OCI-LY7 (cell line): ENCODE results near the gene KCNMB2. TPM values are rescaled to one million over a fixed set of nuclear protein-coding genes. Genes with fewer than 3 reads are reported as not detected.

Experiments used
- BruUV-seq: library from RNA; stranded (reverse); fragments of 400-500 nt; replicated peaks from 2 replicates; lab custom pipeline; 2021; lab: Mats Ljungman, UMichigan
- CTCF ChIA-PET: fragments of 300-600 bp; sonication (Branson Sonifier 250); formaldehyde crosslinking; loops from one replicate; lab custom pipeline; 2022; ENCODE audit warnings: antibody characterized with exemption; ENCODE audit not compliant: unreplicated experiment; lab: Charles Lee
- POLR2A ChIA-PET: fragments of 300-600 bp; sonication (Branson Sonifier 250); formaldehyde crosslinking; loops from one replicate; lab custom pipeline; 2022; ENCODE audit warnings: antibody characterized with exemption; lab: Charles Lee
- DNase-seq: peaks from one replicate; pipeline ENCODE4 v3.0.0-alpha.2; 2015; ENCODE audit warnings: low spot score
- H2AFZ ChIP-seq: fragments of 200-600 bp; sonication (generic), shearing (Covaris generic); 2 replicates; pipeline ENCODE4 v1.6.1; 2014; ENCODE audit warnings: mild to moderate bottlenecking, antibody characterized with exemption, low read length, moderate library complexity
- H3K27ac ChIP-seq: fragments of 200-600 bp; sonication (generic); 2 replicates; pipeline ENCODE4 v1.5.1; 2014; ENCODE audit warnings: mixed run types, low read depth, mild to moderate bottlenecking, moderate library complexity, low read length, inconsistent platforms; ENCODE audit not compliant: poor library complexity, severe bottlenecking
- H3K36me3 ChIP-seq: fragments of 200-600 bp; sonication (generic); 2 replicates; pipeline ENCODE4 v1.6.1; 2014; ENCODE audit warnings: mild to moderate bottlenecking, antibody characterized with exemption, low read length, moderate library complexity, mixed read lengths; ENCODE audit not compliant: insufficient read depth
- H3K4me1 ChIP-seq: fragments of 200-600 bp; sonication (generic); 2 replicates; pipeline ENCODE4 v1.5.1; 2014; ENCODE audit warnings: mild to moderate bottlenecking, low read length; ENCODE audit not compliant: insufficient read depth, poor library complexity, severe bottlenecking
- H3K4me2 ChIP-seq: fragments of 200-600 bp; sonication (generic); 2 replicates; pipeline ENCODE4 v1.6.1; 2014; ENCODE audit warnings: mild to moderate bottlenecking, low read length
- H3K4me3 ChIP-seq: fragments of 200-600 bp; sonication (generic); 2 replicates; pipeline ENCODE4 v1.5.1; 2014; ENCODE audit warnings: mild to moderate bottlenecking, low read depth, low read length; ENCODE audit not compliant: poor library complexity, severe bottlenecking
- H3K79me2 ChIP-seq: fragments of 200-600 bp; sonication (generic); 2 replicates; pipeline ENCODE4 v1.6.1; 2016; ENCODE audit warnings: low read depth, mild to moderate bottlenecking, low read length, moderate library complexity, mixed read lengths; ENCODE audit not compliant: insufficient read depth
- H3K9me2 ChIP-seq: fragments of 200-600 bp; sonication (generic); 2 replicates; pipeline ENCODE4 v1.6.1; 2016; ENCODE audit warnings: mild to moderate bottlenecking, low read length, mixed read lengths; ENCODE audit not compliant: insufficient read depth
- H3K9me3 ChIP-seq: fragments of 200-600 bp; sonication (generic); 2 replicates; pipeline ENCODE4 v1.6.1; 2014; ENCODE audit warnings: mild to moderate bottlenecking, mixed run types, low read length, mixed read lengths
- H4K20me1 ChIP-seq: fragments of 200-600 bp; sonication (generic); 2 replicates; pipeline ENCODE4 v1.6.1; 2014; ENCODE audit warnings: mild to moderate bottlenecking, antibody characterized with exemption, low read length, moderate library complexity, mixed read lengths; ENCODE audit not compliant: insufficient read depth
- CTCF ChIP-seq: fragments of 200-600 bp; sonication (generic); conservative IDR thresholded peaks from 2 replicates; pipeline ENCODE4 v1.5.1; 2014; ENCODE audit warnings: mild to moderate bottlenecking, antibody characterized with exemption, low read length, moderate library complexity, mixed read lengths
- EZH2phosphoT487 ChIP-seq: fragments of 200-600 bp; sonication (generic); IDR thresholded peaks from 2 replicates; pipeline ENCODE4 v1.6.1; 2018; ENCODE audit warnings: low read depth, borderline replicate concordance, mild to moderate bottlenecking, mixed run types, antibody characterized with exemption, low read length, moderate library complexity, mixed read lengths
- intact Hi-C: fragments of 100-400 bp; cut with micrococcal nuclease; formaldehyde crosslinking; loops from one replicate; pipeline ENCODE4 v1.10.0; 2022; ENCODE audit not compliant: unreplicated experiment
- total RNA-seq, 2 experiments: library from RNA; depleted of rRNA in 1 of 2; stranded (reverse); fragments of >200 nt in 1 of 2; shearing (Covaris generic) in 1 of 2; gene quantifications; 2 replicates each; pipeline ENCODE4 v1.2.3, GENCODE V29; 2014 to 2022

KCNMB2 gene
- total RNA-seq, 2 experiments from 2014 or later = not detected

GRCh38 chr3:178785961-178786360 is 249.7 kb downstream of the KCNMB2 start:
- Histone ChIP-seq H3K9me3 (no peaks in the 10 kb centered on the region), H4K20me1 (no peaks in the 10 kb centered on the region), H3K4me1 (no peaks in the 10 kb centered on the region), H2AFZ (no peak overlapping the region), H3K36me3 (no peaks in the 10 kb centered on the region), H3K9me2 (no peaks in the 10 kb centered on the region), H3K4me2 (no peak overlapping the region), H3K4me3 (no peak overlapping the region), H3K79me2 (no peaks in the 10 kb centered on the region), H3K27ac (no peak overlapping the region)
- no peak for DNase-seq
- BruUV-seq = no TSS peak
- POLR2A ChIA-PET = interaction anchor here (0.7 to 0.9 kb wide), 2 partner anchors 114 to 279 kb away, joined by 3 read pairs; no protein-coding TSS in a partner anchor
- CTCF ChIA-PET = no interaction called here
- TF ChIP-seq EZH2phosphoT487 = no peak
- intact Hi-C loops = no loop called here

- no peaks in the 10 kb centered on the region for H3K36me3 ChIP-seq
Observed at GRCh38 chr3:178787960-178788359, 251.7 kb downstream of the KCNMB2 start.

GRCh38 chr3:178794711-178795110 is 258.5 kb downstream of the KCNMB2 start:
- Histone ChIP-seq H3K4me2 (no peak overlapping the region), H3K9me2 (no peaks in the 10 kb centered on the region), H3K79me2 (no peaks in the 10 kb centered on the region), H3K27ac (no peak overlapping the region), H2AFZ (no peak overlapping the region), H4K20me1 (no peaks in the 10 kb centered on the region), H3K9me3 (no peaks in the 10 kb centered on the region), H3K4me3 (no peak overlapping the region), H3K4me1 (no peaks in the 10 kb centered on the region), H3K36me3 (no peaks in the 10 kb centered on the region)
- CTCF ChIA-PET = no interaction called here
- no TSS peak for BruUV-seq
- no peak for DNase-seq
- POLR2A ChIA-PET = no interaction called here
- TF ChIP-seq CTCF (no peak), EZH2phosphoT487 (no peak)
- intact Hi-C loops = no loop called here

More at GRCh38 chr3:178787960-178788359, 251.7 kb downstream of the KCNMB2 start:
- H3K4me3 ChIP-seq = no peak overlapping the region
- no peak for DNase-seq
- TF ChIP-seq CTCF (no peak), EZH2phosphoT487 (no peak)
- intact Hi-C loops = no loop called here
- H4K20me1 ChIP-seq = no peaks in the 10 kb centered on the region
- no TSS peak for BruUV-seq
- no peaks in the 10 kb centered on the region for H3K4me1 ChIP-seq
- H2AFZ ChIP-seq = no peak overlapping the region
- no peak overlapping the region for H3K4me2 ChIP-seq
- POLR2A ChIA-PET = no interaction called here
- no peak overlapping the region for H3K27ac ChIP-seq
- no peaks in the 10 kb centered on the region for H3K9me2 ChIP-seq
- H3K9me3 ChIP-seq = no peaks in the 10 kb centered on the region
- CTCF ChIA-PET = interaction anchor here (0.6 kb wide), 1 partner anchor 323 kb away, joined by 4 read pairs; no protein-coding TSS in a partner anchor
- H3K79me2 ChIP-seq = no peaks in the 10 kb centered on the region
